ENCODE data around the gene ZNF644.
"Not testable (repeated sequence)": the region's sequence is repeated elsewhere in the genome, so short reads cannot be mapped to it uniquely, and the experiment has no call there.

ZNF644 gene

DNA sequence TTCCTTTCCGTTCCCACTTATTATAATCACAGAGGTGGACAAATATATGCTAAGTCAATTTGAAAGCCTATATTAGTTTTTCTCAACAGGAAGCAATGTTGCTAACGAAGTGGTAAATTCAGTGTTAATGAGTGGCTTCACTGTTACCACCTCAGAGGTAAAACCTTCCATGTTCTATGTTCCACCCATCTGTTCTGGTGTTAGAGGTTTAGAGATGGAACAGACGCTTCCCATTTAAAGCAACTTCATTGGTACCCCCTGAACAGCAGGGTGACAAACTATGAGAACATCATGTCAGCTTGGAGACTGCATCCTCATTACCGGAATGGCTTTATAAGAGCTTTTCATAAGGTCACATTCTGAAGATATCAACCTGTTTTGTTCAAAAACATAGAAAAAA, 77.9 kb downstream of the ZNF644 start:
- Histone ChIP-seq H3K36me3 (ENCODE audit: control insufficient read depth in 2 of 2, insufficient read depth in 2 of 2, low read length in 2 of 2) (peaks cover 11 to 16% of the 10 kb centered on the region in 2 donors), H3K27me3 (ENCODE audit: control insufficient read depth in 2 of 2, insufficient read depth in 2 of 2, low read length in 2 of 2) (no peaks in the 10 kb centered on the region), H3K4me1 (ENCODE audit: control insufficient read depth in 2 of 2, insufficient read depth in 2 of 2, low read length in 2 of 2) (no peaks in the 10 kb centered on the region), H3K9me3 (ENCODE audit: control insufficient read depth in 2 of 2, low read length in 2 of 2) (no peaks in the 10 kb centered on the region), H3K4me3 (ENCODE audit: low read length in 2 of 2) (no peak overlapping the region), H3K9ac (ENCODE audit: low read depth in 1 of 2, low read length in 2 of 2) (no peak overlapping the region), H3K27ac (ENCODE audit: low read depth in 2 of 2, low read length in 2 of 2) (no peak overlapping the region)

DNA sequence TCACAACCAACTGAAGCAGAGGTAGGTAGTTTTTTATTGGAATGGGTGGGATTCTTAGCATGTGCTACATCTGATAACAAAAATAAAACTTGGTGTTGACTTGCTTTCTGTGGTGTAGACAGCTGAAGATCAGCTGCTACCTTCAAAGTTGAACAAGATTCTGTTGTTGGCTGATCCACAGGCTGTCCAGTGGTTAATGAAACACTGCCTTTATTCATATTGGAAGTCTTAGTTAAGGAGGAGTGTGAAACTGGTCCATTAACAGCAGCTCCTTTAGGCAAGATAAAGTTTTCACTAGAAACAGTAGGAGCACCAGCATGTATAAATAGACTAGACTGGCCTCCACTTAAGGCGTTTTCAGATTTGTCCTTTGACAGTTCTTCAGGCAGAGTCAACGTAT, 81.1 kb downstream of the ZNF644 start:
- Histone ChIP-seq H3K27me3 (ENCODE audit: control insufficient read depth in 2 of 2, insufficient read depth in 2 of 2, low read length in 2 of 2) (no peaks in the 10 kb centered on the region), H3K4me3 (ENCODE audit: low read length in 2 of 2) (no peak overlapping the region), H3K9ac (ENCODE audit: low read depth in 1 of 2, low read length in 2 of 2) (no peak overlapping the region), H3K27ac (ENCODE audit: low read depth in 2 of 2, low read length in 2 of 2) (no peak overlapping the region), H3K9me3 (ENCODE audit: control insufficient read depth in 2 of 2, low read length in 2 of 2) (no peaks in the 10 kb centered on the region), H3K36me3 (ENCODE audit: control insufficient read depth in 2 of 2, insufficient read depth in 2 of 2, low read length in 2 of 2) (peaks cover 14 to 26% of the 10 kb centered on the region in 2 donors), H3K4me1 (ENCODE audit: control insufficient read depth in 2 of 2, insufficient read depth in 2 of 2, low read length in 2 of 2) (no peaks in the 10 kb centered on the region)

DNA sequence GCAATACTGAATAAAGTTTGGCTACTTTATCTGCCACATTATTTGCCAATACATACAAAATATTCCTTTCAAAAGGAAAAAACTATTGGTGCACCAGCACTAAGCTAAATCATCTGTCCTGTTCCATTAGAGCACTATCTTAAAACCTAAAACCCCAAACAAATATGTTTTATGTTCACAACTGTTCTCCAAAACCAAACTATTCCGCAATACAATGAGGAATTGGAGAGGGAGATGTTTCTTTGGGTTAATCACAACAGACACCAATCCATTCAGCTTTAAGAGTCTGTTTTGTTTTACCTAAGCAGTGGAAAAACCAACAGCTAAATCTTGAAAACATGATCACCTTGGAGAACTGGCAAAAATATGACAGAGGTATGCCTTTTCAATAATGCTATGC, 85.1 kb downstream of the ZNF644 start:
- Histone ChIP-seq H3K4me1 (ENCODE audit: control insufficient read depth in 2 of 2, insufficient read depth in 2 of 2, low read length in 2 of 2) (no peaks in the 10 kb centered on the region), H3K27ac (ENCODE audit: low read depth in 2 of 2, low read length in 2 of 2) (no peak overlapping the region), H3K9ac (ENCODE audit: low read depth in 1 of 2, low read length in 2 of 2) (no peak overlapping the region), H3K27me3 (ENCODE audit: control insufficient read depth in 2 of 2, insufficient read depth in 2 of 2, low read length in 2 of 2) (no peaks in the 10 kb centered on the region), H3K9me3 (ENCODE audit: control insufficient read depth in 2 of 2, low read length in 2 of 2) (no peaks in the 10 kb centered on the region), H3K36me3 (ENCODE audit: control insufficient read depth in 2 of 2, insufficient read depth in 2 of 2, low read length in 2 of 2) (peaks cover 21 to 30% of the 10 kb centered on the region in 2 donors), H3K4me3 (ENCODE audit: low read length in 2 of 2) (no peak overlapping the region)

DNA sequence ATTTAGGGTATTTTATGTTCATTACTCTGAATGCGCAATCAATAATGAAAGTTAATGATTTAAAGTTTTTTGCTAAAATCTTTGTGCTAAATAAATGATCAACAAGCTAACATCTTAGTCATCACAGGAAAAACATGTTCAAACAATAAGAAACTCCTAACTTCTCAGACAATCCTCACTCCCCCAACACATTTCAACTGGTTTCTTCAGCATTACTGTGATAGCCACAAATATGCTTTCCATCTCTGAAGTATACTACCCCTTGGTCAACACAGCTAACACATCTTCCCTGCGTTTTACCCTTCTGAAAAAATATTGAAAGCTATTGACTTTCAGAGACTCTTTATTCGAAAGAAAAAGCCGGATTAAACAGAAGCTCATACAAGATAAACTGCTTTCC, 85.8 kb downstream of the ZNF644 start:
- Histone ChIP-seq H3K9ac (ENCODE audit: low read depth in 1 of 2, low read length in 2 of 2) (no peak overlapping the region), H3K27me3 (ENCODE audit: control insufficient read depth in 2 of 2, insufficient read depth in 2 of 2, low read length in 2 of 2) (no peaks in the 10 kb centered on the region), H3K4me3 (ENCODE audit: low read length in 2 of 2) (no peak overlapping the region), H3K4me1 (ENCODE audit: control insufficient read depth in 2 of 2, insufficient read depth in 2 of 2, low read length in 2 of 2) (no peaks in the 10 kb centered on the region), H3K27ac (ENCODE audit: low read depth in 2 of 2, low read length in 2 of 2) (no peak overlapping the region), H3K9me3 (ENCODE audit: control insufficient read depth in 2 of 2, low read length in 2 of 2) (no peaks in the 10 kb centered on the region), H3K36me3 (ENCODE audit: control insufficient read depth in 2 of 2, insufficient read depth in 2 of 2, low read length in 2 of 2) (peaks cover 21 to 30% of the 10 kb centered on the region in 2 donors)

DNA sequence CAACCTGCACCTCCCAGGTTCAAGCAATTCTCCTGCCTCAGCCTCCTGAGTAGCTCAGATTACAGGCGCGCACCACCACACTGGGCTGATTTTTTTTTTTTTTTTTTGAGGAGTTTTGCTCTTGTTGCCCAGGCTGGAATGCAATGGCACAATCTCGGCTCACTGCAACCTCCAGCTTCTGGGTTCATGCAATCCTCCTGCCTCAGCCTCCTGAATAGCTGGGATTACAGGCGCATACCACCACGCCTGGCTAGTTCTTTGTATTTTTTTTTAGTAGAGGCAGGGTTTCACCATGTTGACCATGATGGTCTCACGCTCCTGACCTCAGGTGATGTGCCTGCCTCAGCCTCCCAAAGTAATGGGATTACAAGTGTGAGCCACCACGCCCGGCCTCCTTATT, 93.6 kb downstream of the ZNF644 start:
- not testable (repeated sequence) for H3K4me1 ChIP-seq (ENCODE audit: control insufficient read depth in 2 of 2, insufficient read depth in 2 of 2, low read length in 2 of 2); H3K27me3 ChIP-seq (ENCODE audit: control insufficient read depth in 2 of 2, insufficient read depth in 2 of 2, low read length in 2 of 2)

DNA sequence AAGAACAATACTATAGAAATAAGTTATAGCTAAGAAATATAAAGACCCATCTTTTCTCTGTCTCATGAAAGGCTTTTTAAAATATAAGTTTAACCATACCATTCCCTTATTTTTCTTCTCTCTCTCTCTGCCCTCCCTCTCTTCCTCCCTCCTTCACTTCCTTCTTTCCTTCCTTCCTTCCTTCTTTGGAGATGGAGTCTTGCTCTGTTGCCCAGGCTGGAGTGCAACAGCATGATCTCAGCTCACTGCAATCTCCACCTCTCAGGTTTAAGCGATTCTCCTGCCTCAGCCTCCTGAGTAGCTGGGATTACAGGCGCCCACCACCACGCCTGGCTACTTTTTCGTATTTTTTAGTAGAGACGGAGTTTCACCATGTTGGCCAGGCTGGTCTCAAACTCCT, 94.2 kb downstream of the ZNF644 start:
- H3K27ac ChIP-seq (ENCODE audit: low read depth in 2 of 2, low read length in 2 of 2); H3K4me1 ChIP-seq (ENCODE audit: control insufficient read depth in 2 of 2, insufficient read depth in 2 of 2, low read length in 2 of 2); H3K36me3 ChIP-seq (ENCODE audit: control insufficient read depth in 2 of 2, insufficient read depth in 2 of 2, low read length in 2 of 2); H3K27me3 ChIP-seq (ENCODE audit: control insufficient read depth in 2 of 2, insufficient read depth in 2 of 2, low read length in 2 of 2); H3K9ac ChIP-seq (ENCODE audit: low read depth in 1 of 2, low read length in 2 of 2); H3K9me3 ChIP-seq (ENCODE audit: control insufficient read depth in 2 of 2, low read length in 2 of 2); H3K4me3 ChIP-seq (ENCODE audit: low read length in 2 of 2): not testable (repeated sequence)

More for the DNA sequence above, 93.6 kb downstream of the ZNF644 start:
- H3K9me3 ChIP-seq (ENCODE audit: control insufficient read depth in 2 of 2, low read length in 2 of 2); H3K27ac ChIP-seq (ENCODE audit: low read depth in 2 of 2, low read length in 2 of 2); H3K4me3 ChIP-seq (ENCODE audit: low read length in 2 of 2); H3K36me3 ChIP-seq (ENCODE audit: control insufficient read depth in 2 of 2, insufficient read depth in 2 of 2, low read length in 2 of 2); H3K9ac ChIP-seq (ENCODE audit: low read depth in 1 of 2, low read length in 2 of 2): not testable (repeated sequence)

DNA sequence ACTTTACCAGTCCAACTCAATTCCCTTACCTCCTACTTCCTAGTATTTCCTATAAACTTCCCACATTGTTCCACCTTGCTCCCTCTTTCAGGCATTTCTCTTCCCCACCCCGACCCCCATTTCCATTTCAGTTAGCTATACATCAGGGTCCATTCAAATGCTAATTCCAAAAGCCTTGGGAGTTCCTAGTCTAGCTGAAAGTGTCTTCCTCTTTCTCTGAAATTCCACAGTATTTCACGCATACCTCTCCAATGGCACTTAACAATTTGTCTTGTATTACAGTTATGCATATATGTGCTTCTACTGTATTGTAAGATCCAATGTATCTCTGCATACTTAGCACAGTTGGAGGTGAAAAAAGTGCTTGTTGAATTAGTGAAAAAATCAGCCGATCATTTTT, 94.9 kb downstream of the ZNF644 start:
- H3K27me3 ChIP-seq (ENCODE audit: control insufficient read depth in 2 of 2, insufficient read depth in 2 of 2, low read length in 2 of 2): no peaks in the 10 kb centered on the region
- H3K4me3 ChIP-seq (ENCODE audit: low read length in 2 of 2): no peak overlapping the region
- H3K27ac ChIP-seq (ENCODE audit: low read depth in 2 of 2, low read length in 2 of 2): no peak overlapping the region
- peaks cover 0 to 2% of the 10 kb centered on the region in 2 donors for H3K4me1 ChIP-seq (ENCODE audit: control insufficient read depth in 2 of 2, insufficient read depth in 2 of 2, low read length in 2 of 2)
- no peak overlapping the region for H3K9ac ChIP-seq (ENCODE audit: low read depth in 1 of 2, low read length in 2 of 2)
- H3K9me3 ChIP-seq (ENCODE audit: control insufficient read depth in 2 of 2, low read length in 2 of 2): no peaks in the 10 kb centered on the region
- H3K36me3 ChIP-seq (ENCODE audit: control insufficient read depth in 2 of 2, insufficient read depth in 2 of 2, low read length in 2 of 2): no peaks in the 10 kb centered on the region

DNA sequence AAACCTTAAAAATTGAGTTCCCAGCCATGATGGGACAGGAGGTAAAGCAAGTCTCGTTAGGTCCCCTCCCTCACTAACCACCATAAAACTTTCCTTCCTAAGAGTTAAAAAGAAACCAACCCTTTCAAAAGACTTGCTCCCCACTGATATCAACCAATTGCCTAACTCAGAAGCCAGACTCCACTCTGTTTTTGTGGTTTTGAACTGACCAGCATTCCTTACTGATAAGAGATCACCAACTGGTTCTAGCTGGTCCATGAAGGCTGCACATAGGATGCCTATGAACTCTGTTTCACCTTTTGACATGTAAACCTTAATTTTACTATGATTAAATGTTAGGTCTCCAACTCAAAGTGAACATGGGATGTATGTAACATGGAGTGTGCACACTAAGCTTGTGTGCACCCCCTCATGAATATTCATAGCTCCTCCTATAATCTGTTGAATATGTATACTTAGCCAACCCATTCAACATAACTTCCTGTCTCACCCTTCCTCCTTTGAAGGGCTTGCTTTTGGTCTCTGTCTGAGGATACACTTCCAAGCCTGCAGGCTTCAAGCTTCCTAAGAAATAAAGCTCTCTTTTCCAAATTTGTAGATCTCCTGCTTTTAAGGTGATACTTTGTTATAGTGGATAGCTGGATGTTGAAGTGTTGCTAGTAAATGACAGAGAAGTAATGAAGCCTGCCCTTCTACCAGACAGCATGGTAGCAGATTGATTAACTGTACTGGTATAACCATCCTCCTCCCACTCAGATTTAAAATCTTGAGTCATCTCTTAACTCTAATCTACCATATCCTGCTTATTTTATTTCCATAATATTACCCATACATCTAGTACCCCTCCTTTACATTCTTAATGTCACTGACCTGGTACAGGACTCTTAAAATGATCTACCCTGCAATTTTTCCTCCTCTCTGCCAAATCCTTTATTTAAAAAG, 95.6 kb downstream of the ZNF644 start:
- Histone ChIP-seq H3K27ac (ENCODE audit: low read depth in 2 of 2, low read length in 2 of 2) (no peak overlapping the region), H3K27me3 (ENCODE audit: control insufficient read depth in 2 of 2, insufficient read depth in 2 of 2, low read length in 2 of 2) (no peaks in the 10 kb centered on the region), H3K4me3 (ENCODE audit: low read length in 2 of 2) (no peak overlapping the region), H3K36me3 (ENCODE audit: control insufficient read depth in 2 of 2, insufficient read depth in 2 of 2, low read length in 2 of 2) (no peaks in the 10 kb centered on the region), H3K4me1 (ENCODE audit: control insufficient read depth in 2 of 2, insufficient read depth in 2 of 2, low read length in 2 of 2) (peaks cover 0 to 2% of the 10 kb centered on the region in 2 donors), H3K9me3 (ENCODE audit: control insufficient read depth in 2 of 2, low read length in 2 of 2) (no peaks in the 10 kb centered on the region), H3K9ac (ENCODE audit: low read depth in 1 of 2, low read length in 2 of 2) (no peak overlapping the region)

DNA sequence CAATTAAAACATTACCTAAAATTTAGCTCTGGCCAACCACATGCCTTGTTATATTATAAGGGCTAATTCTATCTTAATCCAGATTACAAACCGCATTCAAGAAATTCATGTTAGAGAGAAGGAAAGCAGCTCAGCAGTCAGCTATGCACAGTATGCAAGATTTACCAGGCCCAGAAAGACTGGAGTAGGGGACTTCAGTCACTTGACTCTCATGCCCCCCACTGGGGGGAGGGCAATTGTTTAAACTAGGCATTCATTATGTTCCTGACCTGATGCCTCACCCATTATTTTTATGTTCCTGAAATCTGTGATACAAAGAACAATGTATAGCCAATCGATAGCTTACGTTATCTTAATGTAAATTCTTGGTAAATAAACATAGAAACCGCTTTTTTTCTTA, 96.9 kb downstream of the ZNF644 start:
- Histone ChIP-seq H3K9me3 (ENCODE audit: control insufficient read depth in 2 of 2, low read length in 2 of 2) (no peaks in the 10 kb centered on the region), H3K27ac (ENCODE audit: low read depth in 2 of 2, low read length in 2 of 2) (no peak overlapping the region), H3K9ac (ENCODE audit: low read depth in 1 of 2, low read length in 2 of 2) (no peak overlapping the region), H3K4me1 (ENCODE audit: control insufficient read depth in 2 of 2, insufficient read depth in 2 of 2, low read length in 2 of 2) (peaks cover 0 to 2% of the 10 kb centered on the region in 2 donors), H3K36me3 (ENCODE audit: control insufficient read depth in 2 of 2, insufficient read depth in 2 of 2, low read length in 2 of 2) (peaks cover 0 to 1% of the 10 kb centered on the region in 2 donors), H3K27me3 (ENCODE audit: control insufficient read depth in 2 of 2, insufficient read depth in 2 of 2, low read length in 2 of 2) (no peaks in the 10 kb centered on the region), H3K4me3 (ENCODE audit: low read length in 2 of 2) (no peak overlapping the region)

DNA sequence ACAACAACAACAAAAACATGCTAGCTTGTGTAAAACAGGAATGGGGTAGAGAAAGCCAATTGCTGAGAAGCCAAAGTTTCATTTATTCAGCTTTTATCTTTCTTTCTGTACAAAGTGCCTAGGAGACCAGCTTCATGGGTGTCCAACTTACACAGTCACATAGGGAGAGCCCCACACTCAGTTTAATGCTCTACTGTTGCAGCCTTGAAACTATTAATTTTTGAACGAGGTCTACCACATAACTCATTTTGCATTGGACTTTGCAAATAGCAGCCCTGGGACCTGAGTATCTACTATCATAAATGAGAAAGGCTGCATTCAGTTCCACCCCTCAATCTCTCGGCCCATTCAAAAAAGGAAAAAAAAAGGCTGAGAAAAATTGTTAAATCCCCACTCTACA, 98.8 kb downstream of the ZNF644 start:
- H3K4me1 ChIP-seq (ENCODE audit: control insufficient read depth in 2 of 2, insufficient read depth in 2 of 2, low read length in 2 of 2): peaks cover 0 to 2% of the 10 kb centered on the region in 2 donors
- H3K36me3 ChIP-seq (ENCODE audit: control insufficient read depth in 2 of 2, insufficient read depth in 2 of 2, low read length in 2 of 2): peaks cover 0 to 2% of the 10 kb centered on the region in 2 donors
- H3K9me3 ChIP-seq (ENCODE audit: control insufficient read depth in 2 of 2, low read length in 2 of 2): no peaks in the 10 kb centered on the region
- H3K27ac ChIP-seq (ENCODE audit: low read depth in 2 of 2, low read length in 2 of 2): no peak overlapping the region
- no peaks in the 10 kb centered on the region for H3K27me3 ChIP-seq (ENCODE audit: control insufficient read depth in 2 of 2, insufficient read depth in 2 of 2, low read length in 2 of 2)
- no peak overlapping the region for H3K9ac ChIP-seq (ENCODE audit: low read depth in 1 of 2, low read length in 2 of 2)
- H3K4me3 ChIP-seq (ENCODE audit: low read length in 2 of 2): no peak overlapping the region
